HepG2 (cell line): Measurements from ENCODE around the gene CMTM4. TPM values are rescaled to one million over a fixed set of nuclear protein-coding genes. Genes with fewer than 3 reads are reported as not detected.
A peak's percentile ranks its signal among the peaks of the same experiment; 100 is the strongest.

ENCODE experiments used
- ADNP ChIP-seq: sonication (generic); formaldehyde crosslinking; IDR thresholded peaks from 2 replicates; pipeline ENCODE4 v1.4.0; 2020; ENCODE audit warnings: missing genetic modification reagents
- CREM ChIP-seq, 2 experiments: sonication (generic) in 1 of 2; formaldehyde crosslinking in 1 of 2; IDR thresholded peaks; 2 replicates each; pipeline versions ENCODE4 v1.4.0 to v1.6.1; 2016 to 2020; ENCODE audit warnings: antibody characterized with exemption in 1 of 2, mild to moderate bottlenecking in 1 of 2, missing genetic modification reagents in 1 of 2
- ELF4 ChIP-seq: sonication (generic); formaldehyde crosslinking; IDR thresholded peaks from 2 replicates; pipeline ENCODE4 v1.5.0; 2020; ENCODE audit warnings: missing genetic modification reagents, mild to moderate bottlenecking, moderate library complexity, borderline replicate concordance
- FOXJ3 ChIP-seq: sonication (generic); formaldehyde crosslinking; IDR thresholded peaks from 2 replicates; pipeline ENCODE4 v1.4.0; 2020; ENCODE audit warnings: missing genetic modification reagents, mild to moderate bottlenecking, borderline replicate concordance
- GATAD1 ChIP-seq: IDR thresholded peaks from 2 replicates; pipeline ENCODE4 v1.6.1; 2016; ENCODE audit warnings: missing genetic modification reagents, missing compliant biosample characterization
- GRHL1 ChIP-seq: sonication (generic); formaldehyde crosslinking; conservative IDR thresholded peaks from 2 replicates; pipeline ENCODE4 v1.8.0; 2022; ENCODE audit warnings: missing genetic modification reagents
- MBNL3 ChIP-seq: fragments of 250-450 bp; sonication (Bioruptor Pico); conservative IDR thresholded peaks from 2 replicates; pipeline ENCODE4 v1.8.0; 2022; ENCODE audit warnings: mild to moderate bottlenecking, inconsistent platforms
- MED8 ChIP-seq: sonication (generic); formaldehyde crosslinking; IDR thresholded peaks from 2 replicates; pipeline ENCODE4 v1.8.1; 2023; ENCODE audit warnings: mild to moderate bottlenecking, missing genetic modification reagents; ENCODE audit not compliant: insufficient replicate concordance
- NFKBIZ ChIP-seq: IDR thresholded peaks from 2 replicates; pipeline ENCODE4 v1.6.1; 2018; ENCODE audit warnings: missing genetic modification reagents, missing compliant biosample characterization
- RARA ChIP-seq: IDR thresholded peaks from 2 replicates; pipeline ENCODE4 v1.6.1; 2016; ENCODE audit warnings: missing genetic modification reagents, missing compliant biosample characterization
- SETDB1 ChIP-seq: sonication (generic); formaldehyde crosslinking; IDR thresholded peaks from 2 replicates; pipeline ENCODE4 v1.5.1; 2020; ENCODE audit warnings: missing genetic modification reagents, mild to moderate bottlenecking, borderline replicate concordance
- TAF15 ChIP-seq: fragments of 200-400 bp; formaldehyde crosslinking; IDR thresholded peaks from one replicate; pipeline ENCODE4 v1.6.1; 2018; ENCODE audit warnings: mild to moderate bottlenecking, low read depth, low read length; ENCODE audit not compliant: poor library complexity, severe bottlenecking
- ZKSCAN5 ChIP-seq: sonication (generic); formaldehyde crosslinking; IDR thresholded peaks from 2 replicates; pipeline ENCODE4 v1.5.1; 2020; ENCODE audit warnings: mild to moderate bottlenecking, missing genetic modification reagents
- ZNF10 ChIP-seq: sonication (generic); formaldehyde crosslinking; IDR thresholded peaks from 2 replicates; pipeline ENCODE4 v1.4.0; 2020; ENCODE audit warnings: mild to moderate bottlenecking, low read depth, missing genetic modification reagents, borderline replicate concordance
- ZNF12 ChIP-seq: sonication (generic); formaldehyde crosslinking; IDR thresholded peaks from 2 replicates; pipeline ENCODE4 v1.5.0; 2020; ENCODE audit warnings: missing genetic modification reagents
- ZNF280B ChIP-seq: sonication (generic); formaldehyde crosslinking; IDR thresholded peaks from 2 replicates; pipeline ENCODE4 v1.5.0; 2020; ENCODE audit warnings: missing genetic modification reagents, mild to moderate bottlenecking, borderline replicate concordance
- ZNF343 ChIP-seq: sonication (generic); formaldehyde crosslinking; IDR thresholded peaks from 2 replicates; pipeline ENCODE4 v1.4.0; 2020; ENCODE audit warnings: mild to moderate bottlenecking, missing genetic modification reagents
- ZNF546 ChIP-seq: sonication (generic); formaldehyde crosslinking; conservative IDR thresholded peaks from 2 replicates; pipeline ENCODE4 v1.8.1; 2023; ENCODE audit warnings: mild to moderate bottlenecking, missing genetic modification reagents
- ZNF605 ChIP-seq: sonication (generic); formaldehyde crosslinking; IDR thresholded peaks from 2 replicates; pipeline ENCODE4 v1.8.0; 2022; ENCODE audit warnings: mild to moderate bottlenecking, missing genetic modification reagents
- polyA plus RNA-seq, 8 experiments: library from polyadenylated mRNA; depleted of rRNA in 3 of 8; stranded (reverse) in 7 of 8; unstranded in 1 of 8; fragments of >200 nt; fragmentation: Illumina TruSeq in 4 of 8; extraction: Trizol in 4 of 8; gene quantifications; 2 replicates each; pipeline versions ENCODE4 v1.2.1 to v1.2.3, GENCODE V29; 2011 to 2016; ENCODE audit warnings: low read depth in 4 of 8, missing spikeins in 1 of 8, mixed read lengths in 1 of 8; ENCODE audit not compliant: insufficient read depth in 1 of 8
- total RNA-seq, 5 experiments: library from RNA; depleted of rRNA; stranded (reverse); fragments of >200 nt; fragmentation: Illumina TruSeq; extraction: Trizol; gene quantifications; 2 replicates each; pipeline ENCODE4 v1.2.3, GENCODE V29; 2016; ENCODE audit warnings: low read depth in 1 of 5
- TF ChIP-seq, protein P1 (sequence below): sonication (generic); formaldehyde crosslinking; IDR thresholded peaks from 2 replicates; pipeline ENCODE4 v1.8.1; 2023; ENCODE audit warnings: mild to moderate bottlenecking, moderate library complexity, missing genetic modification reagents
- TF ChIP-seq, protein P2 (sequence below): sonication (generic); formaldehyde crosslinking; IDR thresholded peaks from 2 replicates; pipeline ENCODE4 v1.5.1; 2020; ENCODE audit warnings: missing genetic modification reagents, mild to moderate bottlenecking, borderline replicate concordance

The CMTM4 gene
- total and polyA plus RNA-seq, 2 of the 13 experiments (the other 11 are each of a cell fraction or from before 2014, with no cell fraction given), result 32.0 to 36.3 TPM

DNA sequence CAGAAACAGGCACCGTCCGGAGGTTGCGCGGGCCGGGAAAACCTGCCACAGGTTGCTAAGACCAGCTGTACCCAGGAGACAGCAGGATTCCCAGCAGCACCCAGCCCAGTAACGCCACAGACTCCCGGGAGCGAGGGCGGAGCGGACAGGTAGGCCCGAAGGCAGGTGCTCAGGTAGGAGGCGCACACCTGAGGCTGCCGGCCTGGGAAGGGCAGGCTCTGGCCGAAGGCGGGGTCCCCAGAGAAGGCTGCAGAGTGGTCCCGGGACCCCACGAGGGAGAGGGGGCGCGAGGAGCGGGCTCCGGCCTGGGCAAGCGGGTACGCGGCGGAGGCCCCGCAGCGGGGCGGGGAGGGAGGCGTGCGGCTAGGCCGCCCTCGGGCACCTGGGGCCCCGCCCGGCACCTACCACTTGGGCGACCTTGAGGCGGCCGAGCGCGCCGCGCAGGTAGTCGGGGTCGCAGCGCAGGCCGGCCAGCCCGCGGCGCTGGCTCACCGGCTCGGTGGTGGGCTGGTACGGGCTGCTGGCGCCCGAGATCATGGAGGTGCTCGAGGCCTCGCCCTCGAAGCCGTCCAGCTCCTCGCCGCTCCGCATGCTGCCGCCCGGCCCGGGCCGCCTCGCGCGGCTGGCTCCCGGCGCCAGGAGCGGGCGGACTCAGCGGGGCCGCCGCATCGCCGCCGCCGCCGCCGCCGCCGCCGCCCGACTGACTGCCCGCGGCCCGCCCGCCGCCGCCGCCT lies 441 bp downstream of the CMTM4 start (continued):
- no peak for TF ChIP-seq NFKBIZ (CRISPR knock-in tag)
- TF ChIP-seq GATAD1 (CRISPR knock-in tag), result no peak
- no peak for TF ChIP-seq CREM (IDR thresholded peaks at IDR 0.05)
- TF ChIP-seq CREM (CRISPR knock-in tag; IDR thresholded peaks at IDR 0.05), result no peak
- no peak for TF ChIP-seq ZKSCAN5 (CRISPR knock-in tag)
- no peak for TF ChIP-seq MBNL3 (CRISPR knock-in tag)
- TF ChIP-seq ZNF12 (CRISPR knock-in tag), result no peak
- no peak for TF ChIP-seq SETDB1 (CRISPR knock-in tag)
- peak; percentile 31; the same call in 1 of the 2 replicates for TF ChIP-seq ZNF343 (CRISPR knock-in tag)
- TF ChIP-seq GRHL1 (CRISPR knock-in tag), result no peak
- no peak for TF ChIP-seq ADNP (CRISPR knock-in tag)
- TF ChIP-seq ZNF280B, result peak; percentile 64; the same call in 1 of the 2 replicates
- no peak for TF ChIP-seq TAF15
- TF ChIP-seq RARA, result no peak
- TF ChIP-seq FOXJ3, result no peak
- TF ChIP-seq MED8 (CRISPR knock-in tag), result no peak
- TF ChIP-seq ZNF605, result no peak
- TF ChIP-seq ELF4, result no peak
- TF ChIP-seq ZNF10, result no peak
- TF ChIP-seq, protein P1, sequence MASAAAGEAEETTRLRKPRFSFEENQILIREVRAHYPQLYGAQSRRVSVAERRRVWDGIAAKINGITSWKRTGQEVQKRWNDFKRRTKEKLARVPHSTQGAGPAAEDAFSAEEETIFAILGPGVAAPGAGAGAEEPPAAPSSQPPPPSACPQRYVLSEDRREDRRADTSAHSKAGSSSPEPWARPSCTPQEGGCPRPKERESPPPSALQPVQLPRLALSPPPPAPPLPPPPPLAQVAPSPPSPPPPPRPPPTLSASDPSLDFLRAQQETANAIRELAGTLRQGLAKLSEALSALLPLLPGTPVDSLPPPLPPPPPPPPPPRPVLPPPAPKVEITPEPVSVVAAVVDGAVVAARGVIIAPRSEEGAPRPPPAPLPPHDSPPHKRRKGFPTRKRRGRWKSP, result no peak; the same call in 1 of the 2 replicates
- no peak for TF ChIP-seq ZNF546 (CRISPR knock-in tag)
- TF ChIP-seq, protein P2, sequence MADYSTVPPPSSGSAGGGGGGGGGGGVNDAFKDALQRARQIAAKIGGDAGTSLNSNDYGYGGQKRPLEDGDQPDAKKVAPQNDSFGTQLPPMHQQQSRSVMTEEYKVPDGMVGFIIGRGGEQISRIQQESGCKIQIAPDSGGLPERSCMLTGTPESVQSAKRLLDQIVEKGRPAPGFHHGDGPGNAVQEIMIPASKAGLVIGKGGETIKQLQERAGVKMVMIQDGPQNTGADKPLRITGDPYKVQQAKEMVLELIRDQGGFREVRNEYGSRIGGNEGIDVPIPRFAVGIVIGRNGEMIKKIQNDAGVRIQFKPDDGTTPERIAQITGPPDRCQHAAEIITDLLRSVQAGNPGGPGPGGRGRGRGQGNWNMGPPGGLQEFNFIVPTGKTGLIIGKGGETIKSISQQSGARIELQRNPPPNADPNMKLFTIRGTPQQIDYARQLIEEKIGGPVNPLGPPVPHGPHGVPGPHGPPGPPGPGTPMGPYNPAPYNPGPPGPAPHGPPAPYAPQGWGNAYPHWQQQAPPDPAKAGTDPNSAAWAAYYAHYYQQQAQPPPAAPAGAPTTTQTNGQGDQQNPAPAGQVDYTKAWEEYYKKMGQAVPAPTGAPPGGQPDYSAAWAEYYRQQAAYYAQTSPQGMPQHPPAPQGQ (CRISPR knock-in tag), result no peak
